AG09319 (cell line): ENCODE results near the gene ACER3.
"Not testable (repeated sequence)": the region's sequence is repeated elsewhere in the genome, so short reads cannot be mapped to it uniquely, and the experiment has no call there.

Experiments
- DNase-seq: peaks from one replicate; pipeline ENCODE4 v3.0.0-alpha.2; 2010; ENCODE audit warnings: low read depth; ENCODE audit errors: extremely low read depth
- CTCF ChIP-seq: IDR thresholded peaks from 2 replicates; pipeline ENCODE4 v1.5.1; 2011; ENCODE audit warnings: low read depth, mild to moderate bottlenecking, inconsistent platforms, low read length, moderate library complexity

Gene ACER3

DNA sequence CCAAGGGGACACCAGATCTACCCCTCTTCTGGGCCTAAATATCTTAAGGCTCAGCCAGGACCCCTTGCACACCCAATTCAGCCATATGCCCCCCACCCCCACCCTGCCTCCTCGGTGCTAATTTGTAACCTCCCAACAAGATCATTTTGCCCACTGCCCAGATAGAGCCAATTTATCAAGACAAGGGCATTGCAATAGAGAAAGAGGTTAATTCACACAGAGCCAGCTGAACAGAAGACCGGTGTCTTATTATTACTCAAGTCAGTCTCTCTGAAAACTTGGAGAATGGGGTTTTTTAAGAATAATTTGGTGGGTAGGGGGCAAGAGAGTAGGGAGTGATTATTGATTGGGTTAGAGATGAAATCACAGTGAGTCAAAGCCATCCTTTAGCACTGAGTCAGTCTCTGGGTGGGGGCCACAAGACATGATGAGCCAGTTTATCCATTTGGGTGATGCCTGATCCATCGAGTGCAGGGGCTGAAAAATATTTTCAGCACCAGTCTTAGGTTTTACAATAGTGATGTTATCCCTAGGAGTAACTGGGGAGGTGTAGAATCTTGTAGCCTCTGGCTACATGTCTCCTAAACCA lies 196.2 kb downstream of the ACER3 start:
- no peak for TF ChIP-seq CTCF
- DNase-seq: no peak

- no peak for TF ChIP-seq CTCF
- DNase-seq: no peak
Measured at GRCh38 chr11:77057938-77058474, 197.3 kb downstream of the ACER3 start.

GRCh38 chr11:77058900-77059299 lies 198.2 kb downstream of the ACER3 start:
- DNase-seq: no peak
- no peak for TF ChIP-seq CTCF

GRCh38 chr11:77059806-77060205 lies 199.1 kb downstream of the ACER3 start:
- no peak for DNase-seq
- TF ChIP-seq CTCF: no peak

- TF ChIP-seq CTCF: no peak
- no peak for DNase-seq
Measured at GRCh38 chr11:77060234-77060633, 199.5 kb downstream of the ACER3 start.

- DNase-seq: not testable (repeated sequence)
Measured at GRCh38 chr11:77061258-77061657, 200.5 kb downstream of the ACER3 start.

DNA sequence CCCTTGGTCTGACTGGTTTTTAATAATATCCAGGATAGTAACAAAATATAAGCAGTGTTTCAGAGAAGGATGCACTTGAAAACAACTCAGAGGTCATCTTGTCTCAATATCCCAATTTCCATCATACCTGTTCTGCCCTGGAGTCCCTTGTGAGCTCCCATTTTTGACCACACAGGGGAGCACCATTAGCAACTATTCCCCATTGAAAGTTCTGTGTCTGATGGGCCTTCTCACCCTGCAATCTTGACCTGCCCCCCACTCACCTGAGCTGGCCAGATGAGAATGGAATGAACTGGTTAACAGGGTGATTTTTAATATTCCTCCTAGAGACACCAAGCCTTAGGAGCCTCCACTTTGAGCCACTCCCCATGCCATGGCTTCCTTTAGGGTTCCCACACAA lies 202.2 kb downstream of the ACER3 start:
- TF ChIP-seq CTCF: no peak
- DNase-seq: no peak

- DNase-seq: no peak
- TF ChIP-seq CTCF: no peak
Measured at GRCh38 chr11:77063407-77063806, 202.7 kb downstream of the ACER3 start.
